Uterus (tissue), 2 donors: ENCODE results near the gene FLOT1.

Experiments used
- CTCF ChIP-seq, 4 experiments: fragments of 200-600 bp in 2 of 4; fragments of 450-650 bp in 2 of 4; sonication (generic) in 2 of 4; IDR thresholded peaks; one replicate each; pipeline ENCODE4 v1.5.1; 2016 to 2019; ENCODE audit warnings: antibody characterized with exemption in 4 of 4, mild to moderate bottlenecking in 2 of 4, moderate library complexity in 1 of 4
- POLR2A ChIP-seq, 2 donors: fragments of 450-650 bp; IDR thresholded peaks; one replicate each; pipeline ENCODE4 v1.6.1; 2016; ENCODE audit warnings: antibody characterized with exemption in 2 of 2, mild to moderate bottlenecking in 1 of 2, moderate library complexity in 1 of 2

- TF ChIP-seq CTCF (IDR thresholded peaks at IDR 0.05) (peak; percentile 46 to 70 (median 56)), POLR2A (IDR thresholded peaks at IDR 0.05) (no peak)
Observed at GRCh38 chr6:30730601-30731435, 11.7 kb downstream of the FLOT1 start.
